ENCODE measurements around the gene ZNF660. TPM values are rescaled to one million over a fixed set of nuclear protein-coding genes. Genes with fewer than 3 reads are reported as not detected.
"Not testable (repeated sequence)": the region's sequence is repeated elsewhere in the genome, so short reads cannot be mapped to it uniquely, and the experiment has no call there.

ZNF660 gene
- total RNA-seq, 1 donor from 2014 or later = 5.5 TPM

DNA sequence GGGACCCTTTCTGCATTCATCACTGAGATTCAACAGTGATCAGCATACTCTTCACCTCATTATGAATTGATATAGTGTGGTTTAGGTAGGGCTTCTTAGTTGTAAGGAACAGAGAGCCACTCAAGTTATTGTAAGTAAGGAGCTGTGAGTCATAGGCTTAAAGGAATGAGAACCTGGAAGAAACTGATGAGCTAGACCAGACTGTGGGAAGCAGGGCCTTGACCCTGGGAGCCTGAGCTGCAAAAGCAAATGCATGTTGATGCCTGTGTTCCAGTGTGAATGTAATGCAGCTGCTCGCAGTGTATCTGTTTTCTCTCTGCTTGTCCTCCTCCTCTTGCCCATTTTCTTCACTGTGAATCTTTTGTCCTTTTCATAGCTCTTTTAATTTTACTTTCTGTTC, 16.2 kb upstream of the ZNF660 start:
- Histone ChIP-seq H3K36me3 (ENCODE audit: insufficient read depth, low read length) (peaks cover 34% of the 10 kb centered on the region), H3K9ac (ENCODE audit: low read length) (no peak overlapping the region), H3K4me1 (ENCODE audit: insufficient read depth, low read length) (no peaks in the 10 kb centered on the region), H3K4me2 (ENCODE audit: low read length) (no peak overlapping the region), H3K79me2 (ENCODE audit: insufficient read depth, low read length) (no peaks in the 10 kb centered on the region), H2AFZ (ENCODE audit: low read depth, low read length) (no peak overlapping the region), H4K20me1 (ENCODE audit: insufficient read depth, low read length) (no peaks in the 10 kb centered on the region), H3K4me3 (ENCODE audit: insufficient read depth, low read depth, low read length) (no peak overlapping the region), H3K27me3 (ENCODE audit: insufficient read depth, low read length) (no peaks in the 10 kb centered on the region), H3K9me3 (ENCODE audit: insufficient read depth, low read depth, low read length) (peaks cover 35% of the 10 kb centered on the region), H3K27ac (ENCODE audit: low read depth, low read length) (no peak overlapping the region)
- Mint-ChIP-seq H3K36me3 (ENCODE audit: low read depth, unreplicated experiment) (peaks cover 70% of the 10 kb centered on the region), H3K27me3 (ENCODE audit: low read depth, unreplicated experiment) (no peaks in the 10 kb centered on the region), H3K4me3 (ENCODE audit: unreplicated experiment) (no peak overlapping the region), H3K27ac (ENCODE audit: unreplicated experiment) (peak overlapping the region; percentile 81), H3K9me3 (ENCODE audit: unreplicated experiment) (peaks cover 44% of the 10 kb centered on the region), H3K4me1 (ENCODE audit: low read depth, unreplicated experiment) (peaks cover 16% of the 10 kb centered on the region)
- FAIRE-seq (no peak), DNase-seq (ENCODE audit: low read depth) (peak; percentile 78)
- TF ChIP-seq, protein P1, sequence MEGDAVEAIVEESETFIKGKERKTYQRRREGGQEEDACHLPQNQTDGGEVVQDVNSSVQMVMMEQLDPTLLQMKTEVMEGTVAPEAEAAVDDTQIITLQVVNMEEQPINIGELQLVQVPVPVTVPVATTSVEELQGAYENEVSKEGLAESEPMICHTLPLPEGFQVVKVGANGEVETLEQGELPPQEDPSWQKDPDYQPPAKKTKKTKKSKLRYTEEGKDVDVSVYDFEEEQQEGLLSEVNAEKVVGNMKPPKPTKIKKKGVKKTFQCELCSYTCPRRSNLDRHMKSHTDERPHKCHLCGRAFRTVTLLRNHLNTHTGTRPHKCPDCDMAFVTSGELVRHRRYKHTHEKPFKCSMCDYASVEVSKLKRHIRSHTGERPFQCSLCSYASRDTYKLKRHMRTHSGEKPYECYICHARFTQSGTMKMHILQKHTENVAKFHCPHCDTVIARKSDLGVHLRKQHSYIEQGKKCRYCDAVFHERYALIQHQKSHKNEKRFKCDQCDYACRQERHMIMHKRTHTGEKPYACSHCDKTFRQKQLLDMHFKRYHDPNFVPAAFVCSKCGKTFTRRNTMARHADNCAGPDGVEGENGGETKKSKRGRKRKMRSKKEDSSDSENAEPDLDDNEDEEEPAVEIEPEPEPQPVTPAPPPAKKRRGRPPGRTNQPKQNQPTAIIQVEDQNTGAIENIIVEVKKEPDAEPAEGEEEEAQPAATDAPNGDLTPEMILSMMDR (IDR thresholded peaks at IDR 0.05; ENCODE audit: insufficient read depth, low read depth, low read length) = no peak
- TF ChIP-seq EZH2 (IDR thresholded peaks at IDR 0.05; ENCODE audit: insufficient read depth, low read length) = no peak

DNA sequence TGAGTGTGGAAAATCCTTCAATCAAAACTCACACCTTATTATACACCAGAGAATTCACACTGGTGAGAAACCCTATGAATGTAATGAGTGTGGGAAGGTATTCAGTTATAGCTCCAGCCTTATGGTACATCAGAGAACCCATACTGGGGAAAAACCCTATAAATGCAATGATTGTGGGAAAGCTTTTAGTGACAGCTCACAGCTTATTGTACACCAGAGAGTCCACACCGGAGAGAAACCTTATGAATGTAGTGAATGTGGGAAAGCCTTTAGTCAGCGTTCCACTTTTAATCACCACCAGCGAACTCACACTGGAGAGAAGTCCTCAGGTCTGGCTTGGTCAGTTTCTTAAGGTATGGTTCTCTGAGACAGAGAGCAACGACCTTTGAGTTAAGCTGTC, 13.7 kb upstream of the ZNF660 start:
- H3K27ac ChIP-seq (ENCODE audit: low read depth, low read length) = no peak overlapping the region
- H3K4me1 Mint-ChIP-seq (ENCODE audit: low read depth, unreplicated experiment) = peaks cover 16% of the 10 kb centered on the region
- peak; percentile 13 for FAIRE-seq
- no peak overlapping the region for H3K27ac Mint-ChIP-seq (ENCODE audit: unreplicated experiment)
- no peaks in the 10 kb centered on the region for H4K20me1 ChIP-seq (ENCODE audit: insufficient read depth, low read length)
- no peaks in the 10 kb centered on the region for H3K79me2 ChIP-seq (ENCODE audit: insufficient read depth, low read length)
- H3K36me3 ChIP-seq (ENCODE audit: insufficient read depth, low read length) = peaks cover 28% of the 10 kb centered on the region
- no peak overlapping the region for H3K4me2 ChIP-seq (ENCODE audit: low read length)
- H3K9me3 ChIP-seq (ENCODE audit: insufficient read depth, low read depth, low read length) = peaks cover 39% of the 10 kb centered on the region
- no peaks in the 10 kb centered on the region for H3K27me3 Mint-ChIP-seq (ENCODE audit: low read depth, unreplicated experiment)
- H3K4me1 ChIP-seq (ENCODE audit: insufficient read depth, low read length) = no peaks in the 10 kb centered on the region
- peaks cover 54% of the 10 kb centered on the region for H3K36me3 Mint-ChIP-seq (ENCODE audit: low read depth, unreplicated experiment)
- no peak overlapping the region for H3K4me3 ChIP-seq (ENCODE audit: insufficient read depth, low read depth, low read length)
- TF ChIP-seq EZH2 (IDR thresholded peaks at IDR 0.05; ENCODE audit: insufficient read depth, low read length) = no peak
- TF ChIP-seq, protein P1 (IDR thresholded peaks at IDR 0.05; ENCODE audit: insufficient read depth, low read depth, low read length) = no peak
- H3K4me3 Mint-ChIP-seq (ENCODE audit: unreplicated experiment) = no peak overlapping the region
- H3K9ac ChIP-seq (ENCODE audit: low read length) = no peak overlapping the region
- H3K9me3 Mint-ChIP-seq (ENCODE audit: unreplicated experiment) = peaks cover 40% of the 10 kb centered on the region
- DNase-seq (ENCODE audit: low read depth) = no peak
- no peak overlapping the region for H2AFZ ChIP-seq (ENCODE audit: low read depth, low read length)
- no peaks in the 10 kb centered on the region for H3K27me3 ChIP-seq (ENCODE audit: insufficient read depth, low read length)

- H3K9ac ChIP-seq (ENCODE audit: low read length) = no peak overlapping the region
- no peak overlapping the region for H3K27ac ChIP-seq (ENCODE audit: low read depth, low read length)
- no peaks in the 10 kb centered on the region for H3K4me1 ChIP-seq (ENCODE audit: insufficient read depth, low read length)
- Mint-ChIP-seq H3K27ac (ENCODE audit: unreplicated experiment) (no peak overlapping the region), H3K4me3 (ENCODE audit: unreplicated experiment) (no peak overlapping the region), H3K4me1 (ENCODE audit: low read depth, unreplicated experiment) (no peaks in the 10 kb centered on the region), H3K27me3 (ENCODE audit: low read depth, unreplicated experiment) (no peaks in the 10 kb centered on the region), H3K36me3 (ENCODE audit: low read depth, unreplicated experiment) (peaks cover 33% of the 10 kb centered on the region), H3K9me3 (ENCODE audit: unreplicated experiment) (peaks cover 22% of the 10 kb centered on the region)
- FAIRE-seq (no peak), DNase-seq (ENCODE audit: low read depth) (no peak)
- H3K79me2 ChIP-seq (ENCODE audit: insufficient read depth, low read length) = no peaks in the 10 kb centered on the region
- peaks cover 12% of the 10 kb centered on the region for H3K9me3 ChIP-seq (ENCODE audit: insufficient read depth, low read depth, low read length)
- no peaks in the 10 kb centered on the region for H3K27me3 ChIP-seq (ENCODE audit: insufficient read depth, low read length)
- no peak overlapping the region for H2AFZ ChIP-seq (ENCODE audit: low read depth, low read length)
- no peak overlapping the region for H3K4me3 ChIP-seq (ENCODE audit: insufficient read depth, low read depth, low read length)
- peaks cover 6% of the 10 kb centered on the region for H3K36me3 ChIP-seq (ENCODE audit: insufficient read depth, low read length)
- no peak overlapping the region for H3K4me2 ChIP-seq (ENCODE audit: low read length)
- H4K20me1 ChIP-seq (ENCODE audit: insufficient read depth, low read length) = no peaks in the 10 kb centered on the region
- TF ChIP-seq, protein P1 (IDR thresholded peaks at IDR 0.05; ENCODE audit: insufficient read depth, low read depth, low read length) = no peak
- no peak for TF ChIP-seq EZH2 (IDR thresholded peaks at IDR 0.05; ENCODE audit: insufficient read depth, low read length)
Measured at GRCh38 chr3:44576613-44577012, 8.2 kb upstream of the ZNF660 start.

GRCh38 chr3:44577354-44577952, 7.3 kb upstream of the ZNF660 start:
- H3K9ac ChIP-seq (ENCODE audit: low read length); H3K79me2 ChIP-seq (ENCODE audit: insufficient read depth, low read length); DNase-seq (ENCODE audit: low read depth); H4K20me1 ChIP-seq (ENCODE audit: insufficient read depth, low read length); H3K36me3 ChIP-seq (ENCODE audit: insufficient read depth, low read length); H3K27me3 Mint-ChIP-seq (ENCODE audit: low read depth, unreplicated experiment); H3K9me3 ChIP-seq (ENCODE audit: insufficient read depth, low read depth, low read length); H2AFZ ChIP-seq (ENCODE audit: low read depth, low read length); FAIRE-seq; H3K4me1 ChIP-seq (ENCODE audit: insufficient read depth, low read length); H3K4me1 Mint-ChIP-seq (ENCODE audit: low read depth, unreplicated experiment); H3K4me3 Mint-ChIP-seq (ENCODE audit: unreplicated experiment); H3K27me3 ChIP-seq (ENCODE audit: insufficient read depth, low read length); H3K27ac Mint-ChIP-seq (ENCODE audit: unreplicated experiment); H3K27ac ChIP-seq (ENCODE audit: low read depth, low read length); H3K4me2 ChIP-seq (ENCODE audit: low read length); H3K4me3 ChIP-seq (ENCODE audit: insufficient read depth, low read depth, low read length): not testable (repeated sequence)
- H3K9me3 Mint-ChIP-seq (ENCODE audit: unreplicated experiment) = peaks cover 13% of the 10 kb centered on the region
- peaks cover 27% of the 10 kb centered on the region for H3K36me3 Mint-ChIP-seq (ENCODE audit: low read depth, unreplicated experiment)

All from astrocyte (in vitro differentiated cells and primary cell).